HG02678 (cell line): ENCODE data around the gene OTUB1.

ENCODE experiments used
- ATAC-seq: cut with Tn5 transposase; IDR thresholded peaks from one replicate; pipeline ENCODE4 v1.9.1; 2021; ENCODE audit warnings: mild to moderate bottlenecking, moderate library complexity; ENCODE audit not compliant: unreplicated experiment

The OTUB1 gene

GRCh38 chr11:64004590-64004984, 18.3 kb downstream of the OTUB1 start:
- no peak for ATAC-seq

GRCh38 chr11:64005691-64006090, 19.5 kb downstream of the OTUB1 start:
- ATAC-seq = no peak

- no peak for ATAC-seq
Observed at GRCh38 chr11:64006398-64006797, 20.2 kb downstream of the OTUB1 start.

GRCh38 chr11:64007160-64007628, 21.0 kb downstream of the OTUB1 start:
- ATAC-seq = no peak

- ATAC-seq = no peak
Observed at GRCh38 chr11:64007629-64008282, 21.5 kb downstream of the OTUB1 start.

- no peak for ATAC-seq
Observed at GRCh38 chr11:64008283-64008913, 22.2 kb downstream of the OTUB1 start.

- no peak for ATAC-seq
Observed at GRCh38 chr11:64008914-64009633, 22.8 kb downstream of the OTUB1 start.

- ATAC-seq = no peak
Observed at GRCh38 chr11:64009710-64010109, 23.5 kb downstream of the OTUB1 start.

GRCh38 chr11:64010783-64011182, 24.5 kb downstream of the OTUB1 start:
- no peak for ATAC-seq

GRCh38 chr11:64011371-64011770, 25.1 kb downstream of the OTUB1 start:
- no peak for ATAC-seq

GRCh38 chr11:64013141-64013896, 27.1 kb downstream of the OTUB1 start:
- ATAC-seq = no peak

GRCh38 chr11:64014356-64014755, 28.1 kb downstream of the OTUB1 start:
- no peak for ATAC-seq

GRCh38 chr11:64015510-64015909, 29.3 kb downstream of the OTUB1 start:
- ATAC-seq = no peak

GRCh38 chr11:64015935-64016845, 30.0 kb downstream of the OTUB1 start:
- ATAC-seq = no peak

GRCh38 chr11:64017945-64018224, 31.6 kb downstream of the OTUB1 start:
- no peak for ATAC-seq

- no peak for ATAC-seq
Observed at GRCh38 chr11:64018310-64018709, 32.1 kb downstream of the OTUB1 start.

- ATAC-seq = no peak
Observed at GRCh38 chr11:64019106-64020037, 33.1 kb downstream of the OTUB1 start.

GRCh38 chr11:64020976-64021756, 34.9 kb downstream of the OTUB1 start:
- no peak for ATAC-seq

- no peak for ATAC-seq
Observed at GRCh38 chr11:64021757-64022093, 35.5 kb downstream of the OTUB1 start.
